ENCODE data around the gene AUTS2.

AUTS2 gene

GRCh38 chr7:70696201-70696754 lies 1098.0 kb downstream of the AUTS2 start:
- no peak for DNase-seq

GRCh38 chr7:70698219-70698832 lies 1100.1 kb downstream of the AUTS2 start:
- DNase-seq = peak; percentile 15

DNA sequence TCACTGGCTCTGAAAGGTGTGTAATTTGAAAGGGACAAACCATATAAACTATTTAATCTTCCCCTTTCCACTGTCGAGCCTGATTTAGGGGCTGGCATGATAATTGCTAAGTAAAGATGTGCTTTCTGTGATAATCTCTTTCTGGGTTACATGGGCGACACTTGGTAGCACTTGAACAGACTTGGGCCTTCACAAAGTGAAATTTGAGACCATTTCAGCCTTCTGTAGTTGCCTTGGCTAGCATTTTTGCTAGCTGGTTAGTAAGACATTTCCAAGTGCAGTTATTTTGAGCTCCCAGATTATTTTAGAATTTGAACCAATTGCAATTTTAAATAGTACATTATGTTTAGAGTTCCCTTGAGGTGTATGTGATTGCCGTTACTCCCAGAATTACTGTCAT lies 1101.0 kb downstream of the AUTS2 start:
- DNase-seq = no peak

DNA sequence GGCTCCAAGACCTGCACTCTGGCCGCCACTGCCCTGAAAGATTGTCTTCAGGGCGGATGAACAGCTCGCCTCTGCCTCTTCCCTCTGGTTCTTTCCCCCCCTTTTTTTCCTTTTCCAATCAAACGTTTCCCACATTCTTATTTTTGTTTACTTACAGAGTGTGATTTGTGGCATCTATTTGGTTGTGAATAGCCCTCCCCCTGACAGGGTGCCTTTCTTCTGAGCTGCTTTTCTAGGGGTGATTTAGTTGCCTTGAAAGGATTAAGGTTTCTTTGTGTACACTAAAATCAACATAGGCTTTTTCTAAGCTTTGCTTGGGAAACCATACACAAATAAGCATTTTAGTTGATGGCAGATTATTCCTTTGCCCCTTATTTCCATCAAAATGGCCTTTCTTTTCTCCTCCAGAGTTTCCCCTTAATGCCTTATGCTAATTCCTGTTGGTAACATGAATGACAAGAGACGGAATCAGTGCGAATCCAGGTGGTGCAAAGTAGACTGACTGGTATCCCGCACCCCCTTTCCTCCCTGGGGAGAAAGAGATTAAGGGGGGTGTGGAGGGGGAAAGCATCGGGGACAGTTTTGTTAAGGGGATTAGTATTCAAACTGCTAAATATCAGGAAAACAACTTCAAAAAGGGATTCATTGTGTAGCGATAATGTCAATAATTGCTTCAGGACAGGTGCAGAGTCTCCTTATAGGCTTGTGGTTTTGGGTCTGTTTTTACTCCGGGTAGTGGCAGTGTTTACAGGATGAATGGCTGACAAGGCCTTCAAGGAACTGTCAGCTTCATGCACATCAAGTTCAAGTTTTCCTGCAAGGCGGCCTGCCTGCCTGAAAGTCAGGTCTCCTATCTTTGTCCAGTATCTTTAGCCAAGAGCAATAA lies 1102.0 kb downstream of the AUTS2 start:
- DNase-seq = peak; percentile 41

GRCh38 chr7:70700941-70701425 lies 1102.7 kb downstream of the AUTS2 start:
- no peak for DNase-seq

GRCh38 chr7:70701477-70701876 lies 1103.2 kb downstream of the AUTS2 start:
- DNase-seq = no peak

DNA sequence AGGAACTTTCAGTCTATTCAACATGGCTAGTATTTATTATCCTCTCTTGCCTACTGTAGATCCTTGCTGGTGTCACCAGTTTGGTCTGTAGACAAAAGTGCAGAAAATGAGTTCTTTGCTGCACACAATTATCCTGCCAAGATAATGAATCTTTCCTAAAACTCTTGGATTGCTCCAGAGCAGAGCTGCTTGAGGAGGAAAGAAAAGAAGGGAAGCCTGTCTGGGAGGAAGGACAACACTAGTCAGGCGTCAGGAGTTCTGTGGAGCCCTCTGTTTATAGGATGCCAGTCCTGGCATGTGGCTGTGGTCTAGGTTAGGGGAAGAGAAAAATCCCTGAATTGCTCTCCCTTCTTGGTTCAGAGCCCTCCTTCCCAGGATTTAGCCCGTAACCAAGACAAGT lies 1103.7 kb downstream of the AUTS2 start:
- DNase-seq = no peak

DNA sequence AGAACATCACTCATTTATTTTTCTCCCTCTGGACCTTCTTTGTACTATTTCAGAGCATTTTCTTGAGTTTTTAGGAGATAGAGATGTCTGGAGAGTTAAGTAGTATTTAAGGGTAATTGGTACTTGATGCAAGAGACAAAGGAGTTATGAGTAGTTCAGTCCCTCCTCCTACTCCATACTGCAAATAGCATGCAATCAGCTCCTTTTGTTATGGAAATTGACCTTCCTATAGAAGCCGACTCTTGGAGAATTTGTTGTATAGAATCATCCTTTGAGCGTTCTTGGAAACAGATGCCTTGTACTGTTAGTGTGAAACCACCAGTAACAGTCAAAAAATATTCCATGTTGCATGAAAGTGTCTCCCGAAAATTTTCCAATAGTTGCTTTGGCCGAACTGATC lies 1105.5 kb downstream of the AUTS2 start:
- no peak for DNase-seq

- DNase-seq = peak; percentile 74
These were observed 1106.6 kb downstream of the AUTS2 start for GRCh38 chr7:70704831-70705346.

DNA sequence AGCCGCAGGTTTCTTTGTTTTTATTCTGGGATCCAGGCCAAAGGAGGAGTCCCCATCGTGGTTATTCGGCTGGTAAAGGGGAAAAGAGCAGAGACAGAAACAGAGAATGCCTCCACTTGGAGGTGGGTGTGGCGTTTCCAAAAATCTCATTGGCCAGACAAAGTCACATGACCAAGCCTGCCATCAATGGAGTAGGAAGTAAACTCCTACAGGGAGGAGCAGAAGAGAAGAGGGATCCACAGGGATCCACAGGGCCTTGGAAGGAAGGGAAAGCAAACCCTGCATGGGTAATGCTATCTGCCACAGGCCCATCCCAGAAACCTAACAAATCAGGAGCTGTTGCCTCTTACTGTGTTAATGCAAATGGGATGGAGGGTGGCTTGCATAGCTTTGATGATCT lies 1107.9 kb downstream of the AUTS2 start:
- no peak for DNase-seq

DNA sequence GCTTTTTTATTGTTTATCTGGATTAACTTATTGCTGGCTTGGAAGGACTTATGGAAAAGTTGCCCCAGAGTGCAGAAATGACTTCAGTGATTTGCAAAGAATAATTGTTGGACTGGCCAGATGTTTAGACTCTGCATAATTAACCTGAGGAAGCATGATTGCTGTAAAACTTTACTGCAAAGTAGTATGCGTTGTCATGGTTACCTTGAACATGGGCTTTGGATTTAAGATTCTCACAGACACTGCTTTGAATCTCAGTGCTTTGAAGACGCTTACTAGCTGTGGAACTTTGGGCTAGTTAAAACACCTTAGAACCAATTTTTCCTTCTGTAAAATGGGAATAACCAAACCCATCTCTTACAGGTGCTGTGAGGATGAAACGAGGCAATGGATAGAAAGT lies 1108.4 kb downstream of the AUTS2 start:
- no peak for DNase-seq

DNA sequence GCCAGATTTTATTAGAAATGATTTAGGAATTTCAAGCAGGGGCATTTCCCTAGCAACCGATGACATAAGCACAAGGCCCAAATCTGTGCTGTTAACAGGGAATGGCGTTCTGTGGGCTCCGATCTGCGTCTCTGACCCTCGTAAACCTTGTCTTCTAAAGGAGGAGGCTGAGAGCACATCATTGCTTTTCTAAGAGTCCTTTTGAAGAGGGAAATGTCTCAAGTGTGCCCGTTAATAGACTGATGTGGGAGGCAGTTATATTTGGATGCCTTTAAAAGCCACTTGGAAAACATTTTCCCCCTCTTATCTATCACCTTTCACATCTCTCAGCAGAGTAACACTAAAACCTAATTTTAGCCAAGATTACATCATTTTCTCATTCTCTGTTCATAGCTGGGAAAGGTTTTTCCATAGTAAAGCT lies 1109.6 kb downstream of the AUTS2 start:
- DNase-seq = no peak

- DNase-seq = no peak
These were observed 1111.8 kb downstream of the AUTS2 start for GRCh38 chr7:70710011-70710480.

DNA sequence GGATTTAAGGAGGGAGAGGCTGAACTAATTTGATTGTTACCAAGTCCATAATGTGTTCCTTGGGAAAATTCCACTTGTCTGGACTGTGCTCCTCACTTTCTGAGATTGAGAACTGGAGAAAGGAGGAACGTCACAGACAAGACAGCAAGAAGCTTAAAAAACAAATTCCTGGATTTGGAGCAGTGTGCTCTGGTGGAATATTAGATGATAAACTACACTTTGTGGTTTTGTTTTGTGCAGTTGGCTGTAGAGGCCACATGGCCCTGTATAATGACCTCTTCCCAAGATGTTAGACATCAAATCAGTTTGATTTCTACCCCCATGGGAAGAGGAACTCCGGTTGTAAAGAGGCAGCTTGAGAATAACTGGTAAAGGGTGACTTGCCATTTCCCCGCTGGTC lies 1112.4 kb downstream of the AUTS2 start:
- DNase-seq = no peak

GRCh38 chr7:70711452-70711851 lies 1113.2 kb downstream of the AUTS2 start:
- DNase-seq = no peak

- peak; percentile 72 for DNase-seq
These were observed 1114.7 kb downstream of the AUTS2 start for GRCh38 chr7:70712942-70713341.

GRCh38 chr7:70714506-70715038 lies 1116.3 kb downstream of the AUTS2 start:
- DNase-seq = no peak

DNA sequence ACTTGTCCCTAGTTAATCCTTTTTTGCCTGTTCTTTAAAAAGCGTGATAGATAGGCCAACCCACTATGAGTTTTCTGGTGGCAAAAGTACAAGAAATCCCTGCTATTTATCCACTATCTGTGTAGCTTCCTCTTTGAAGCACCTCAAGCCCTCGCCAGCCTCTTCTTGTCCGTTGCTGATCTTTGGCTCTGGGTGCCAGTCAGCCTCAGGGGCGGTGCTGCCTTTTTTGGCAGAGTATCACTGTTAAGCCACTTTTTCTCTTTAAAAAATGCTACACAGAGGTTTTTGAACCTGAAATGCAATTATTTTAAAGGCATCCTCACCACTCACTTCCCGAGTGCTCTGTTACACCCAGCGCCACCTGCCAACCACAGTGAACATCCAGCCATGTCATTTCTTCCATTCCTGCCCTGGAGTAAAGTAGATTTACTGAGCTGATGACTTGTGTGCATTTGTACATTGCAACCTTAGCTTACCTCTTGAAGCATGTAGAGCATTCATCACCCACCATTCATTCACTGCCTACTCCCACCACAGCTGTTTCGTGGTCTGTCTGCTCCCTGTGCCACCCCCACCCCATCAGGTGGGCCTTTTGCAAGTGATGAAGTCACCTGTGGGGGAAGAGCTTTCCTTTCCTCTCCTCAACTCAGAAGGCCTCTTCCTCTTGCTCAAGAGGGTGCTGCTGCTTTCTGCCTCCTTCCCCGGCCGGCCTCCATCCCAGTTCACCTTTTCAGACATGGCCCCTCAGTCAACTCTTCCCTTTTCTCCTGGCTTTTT lies 1119.5 kb downstream of the AUTS2 start:
- DNase-seq = no peak

GRCh38 chr7:70719125-70719524 lies 1120.8 kb downstream of the AUTS2 start:
- DNase-seq = peak; percentile 47

- no peak for DNase-seq
These were observed 1122.1 kb downstream of the AUTS2 start for GRCh38 chr7:70720191-70720873.

GRCh38 chr7:70721500-70721899 lies 1123.2 kb downstream of the AUTS2 start:
- DNase-seq = no peak

DNA sequence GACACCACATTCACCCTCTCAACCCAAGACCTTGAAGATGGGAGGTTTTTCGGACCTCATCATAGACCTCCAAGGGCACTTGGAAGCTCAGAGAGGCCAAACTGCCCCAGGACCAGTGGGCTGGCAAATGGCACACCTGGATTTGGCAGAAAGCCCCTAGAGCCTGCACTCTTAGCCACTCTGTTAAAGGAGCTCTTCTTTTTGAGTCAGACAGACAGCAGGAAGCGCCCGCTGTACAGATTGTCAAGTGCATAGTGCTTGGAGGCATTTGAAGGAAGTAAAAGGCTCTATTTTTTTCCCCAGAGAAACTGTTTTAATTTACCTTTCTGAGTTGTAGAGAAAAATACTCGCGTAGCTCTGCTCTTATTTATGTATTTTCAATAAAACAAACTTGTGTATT lies 1125.1 kb downstream of the AUTS2 start:
- DNase-seq = no peak
